ENCODE measurements around the gene DNAJC13. TPM values are rescaled to one million over a fixed set of nuclear protein-coding genes. Genes with fewer than 3 reads are reported as not detected.
"Not testable (repeated sequence)": the region's sequence is repeated elsewhere in the genome, so short reads cannot be mapped to it uniquely, and the experiment has no call there.

The DNAJC13 gene
- 10 to 100 TPM; 43.1 to 52.4 (median 48.8) TPM for total RNA-seq

GRCh38 chr3:132416807-132417694 is at the start of gene DNAJC13:
TSS of gene DNAJC13 (plus strand) at chr3:132417502. CDS start at chr3:132434551, 17,049 bp downstream.
- WGBS: 3% methylated on average over 35 of the region's 63 CpGs
- H3K9me3 ChIP-seq: no peaks in the 10 kb centered on the region
- peak within 1 kb of the TSS; percentile 90 to 93 (median 91) for H3K27ac ChIP-seq (replicated peaks in 1 of 4)
- intact Hi-C loops (cut with DNase I): loop anchor here (5.0 kb wide), 1 partner anchor 35 kb away; no protein-coding TSS in a partner anchor
- H3K4me3 ChIP-seq: peak within 1 kb of the TSS; percentile 82 to 100 (median 96)
- H3K27me3 ChIP-seq: no peaks in the 10 kb centered on the region
- peaks cover 0 to 9% (median 4%) of the 10 kb centered on the region in 4 donors for H3K36me3 ChIP-seq
- DNase-seq (ENCODE audit: extremely low spot score): peak; percentile 98
- H3K4me1 ChIP-seq: peaks cover 18 to 40% (median 29%) of the 10 kb centered on the region in 4 donors
- peak; percentile 85 to 86 for TF ChIP-seq POLR2AphosphoS5 (IDR thresholded peaks at IDR 0.05)
- no peak for TF ChIP-seq POLR2A (IDR thresholded peaks at IDR 0.05; ENCODE audit: low read depth)

GRCh38 chr3:132368515-132368914 is 48.8 kb upstream of the DNAJC13 start:
- 87% methylated on average over 2 of the region's 2 CpGs for WGBS
- TF ChIP-seq POLR2A (IDR thresholded peaks at IDR 0.05; ENCODE audit: low read depth) (no peak), POLR2AphosphoS5 (IDR thresholded peaks at IDR 0.05) (no peak), CTCF (IDR thresholded peaks at IDR 0.05) (no peak), EP300 (IDR thresholded peaks at IDR 0.05) (no peak)
- H3K4me3 ChIP-seq: no peak overlapping the region
- no peaks in the 10 kb centered on the region for H3K27me3 ChIP-seq
- intact Hi-C loops (cut with DNase I): no loop called here
- H3K36me3 ChIP-seq: no peaks in the 10 kb centered on the region
- no peak overlapping the region for H3K27ac ChIP-seq (replicated peaks in 1 of 4)
- no peaks in the 10 kb centered on the region for H3K4me1 ChIP-seq
- H3K9me3 ChIP-seq: no peaks in the 10 kb centered on the region
- no peak for DNase-seq (ENCODE audit: extremely low spot score)

GRCh38 chr3:132368962-132369361 is 48.3 kb upstream of the DNAJC13 start:
- Histone ChIP-seq H3K4me1 (no peaks in the 10 kb centered on the region), H3K36me3 (no peaks in the 10 kb centered on the region), H3K4me3 (no peak overlapping the region), H3K9me3 (no peaks in the 10 kb centered on the region), H3K27me3 (no peaks in the 10 kb centered on the region), H3K27ac (replicated peaks in 1 of 4) (no peak overlapping the region)
- no peak for DNase-seq (ENCODE audit: extremely low spot score)
- intact Hi-C loops (cut with DNase I): no loop called here
- no peak for TF ChIP-seq POLR2A (IDR thresholded peaks at IDR 0.05; ENCODE audit: low read depth)
- no peak for TF ChIP-seq POLR2AphosphoS5 (IDR thresholded peaks at IDR 0.05)
- TF ChIP-seq CTCF (IDR thresholded peaks at IDR 0.05): no peak
- no peak for TF ChIP-seq EP300 (IDR thresholded peaks at IDR 0.05)

- H3K9me3 ChIP-seq; H3K4me1 ChIP-seq; H3K27ac ChIP-seq (replicated peaks in 1 of 4); intact Hi-C loops (cut with DNase I); H3K36me3 ChIP-seq; H3K4me3 ChIP-seq; H3K27me3 ChIP-seq; DNase-seq (ENCODE audit: extremely low spot score): not testable (repeated sequence)
- 95% methylated on average over 25 of the region's 25 CpGs for WGBS
These were observed 40.4 kb upstream of the DNAJC13 start for GRCh38 chr3:132376945-132377354.

- no peaks in the 10 kb centered on the region for H3K4me1 ChIP-seq
- no peak for DNase-seq (ENCODE audit: extremely low spot score)
- TF ChIP-seq POLR2A (IDR thresholded peaks at IDR 0.05; ENCODE audit: low read depth) (no peak), EP300 (IDR thresholded peaks at IDR 0.05) (no peak), CTCF (IDR thresholded peaks at IDR 0.05) (no peak), POLR2AphosphoS5 (IDR thresholded peaks at IDR 0.05) (no peak)
- WGBS: 82% methylated on average over 2 of the region's 2 CpGs
- no peak overlapping the region for H3K27ac ChIP-seq (replicated peaks in 1 of 4)
- no peaks in the 10 kb centered on the region for H3K36me3 ChIP-seq
- intact Hi-C loops (cut with DNase I): no loop called here
- H3K4me3 ChIP-seq: no peak overlapping the region
- H3K9me3 ChIP-seq: no peaks in the 10 kb centered on the region
- H3K27me3 ChIP-seq: peaks cover 0 to 14% (median 0%) of the 10 kb centered on the region in 4 donors
These were observed 39.1 kb upstream of the DNAJC13 start for GRCh38 chr3:132378048-132378762.

Measured in esophagus muscularis mucosa (tissue), 4 donors.